HEK293 (cell line): Measurements from ENCODE around the gene ZMYM2.

ENCODE experiments used
- CTCF ChIP-seq: fragments of 450-650 bp; formaldehyde crosslinking; IDR thresholded peaks from 2 replicates; pipeline ENCODE4 v1.5.1; 2016; ENCODE audit warnings: missing biosample characterization, missing genetic modification characterization
- GLIS2 ChIP-seq: fragments of 450-650 bp; formaldehyde crosslinking; IDR thresholded peaks from 2 replicates; pipeline ENCODE4 v1.5.1; 2016; ENCODE audit warnings: missing biosample characterization, missing genetic modification characterization
- KLF8 ChIP-seq: fragments of 450-650 bp; formaldehyde crosslinking; IDR thresholded peaks from 2 replicates; pipeline ENCODE4 v1.5.1; 2016; ENCODE audit warnings: missing biosample characterization, missing genetic modification characterization
- PRDM4 ChIP-seq: fragments of 450-650 bp; formaldehyde crosslinking; IDR thresholded peaks from 2 replicates; pipeline ENCODE4 v1.5.1; 2017; ENCODE audit warnings: missing biosample characterization, missing genetic modification characterization
- REST ChIP-seq: fragments of 450-650 bp; formaldehyde crosslinking; IDR thresholded peaks from 2 replicates; pipeline ENCODE4 v1.5.1; 2016; ENCODE audit warnings: missing biosample characterization, missing genetic modification characterization
- SP2 ChIP-seq: fragments of 450-650 bp; formaldehyde crosslinking; IDR thresholded peaks from 2 replicates; pipeline ENCODE4 v1.5.1; 2016; ENCODE audit warnings: missing biosample characterization, missing genetic modification characterization
- YY2 ChIP-seq: fragments of 450-650 bp; formaldehyde crosslinking; IDR thresholded peaks from 2 replicates; pipeline ENCODE4 v1.5.1; 2016; ENCODE audit warnings: missing biosample characterization, missing genetic modification characterization
- ZBTB10 ChIP-seq: fragments of 450-650 bp; formaldehyde crosslinking; IDR thresholded peaks from 2 replicates; pipeline ENCODE4 v1.5.1; 2016; ENCODE audit warnings: missing biosample characterization, missing genetic modification characterization
- ZEB2 ChIP-seq: fragments of 450-650 bp; formaldehyde crosslinking; IDR thresholded peaks from 2 replicates; pipeline ENCODE4 v1.5.1; 2016; ENCODE audit warnings: missing biosample characterization, missing genetic modification characterization
- ZFP3 ChIP-seq: fragments of 450-650 bp; formaldehyde crosslinking; IDR thresholded peaks from 2 replicates; pipeline ENCODE4 v1.5.1; 2016; ENCODE audit warnings: low read depth, missing biosample characterization, missing genetic modification characterization
- ZNF19 ChIP-seq: fragments of 450-650 bp; formaldehyde crosslinking; IDR thresholded peaks from 2 replicates; pipeline ENCODE4; 2016; ENCODE audit warnings: missing biosample characterization, missing genetic modification characterization, low read depth
- ZNF2 ChIP-seq: fragments of 450-650 bp; formaldehyde crosslinking; IDR thresholded peaks from 2 replicates; pipeline ENCODE4 v1.5.1; 2016; ENCODE audit warnings: missing biosample characterization, missing genetic modification characterization
- ZNF311 ChIP-seq: fragments of 450-650 bp; formaldehyde crosslinking; IDR thresholded peaks from 2 replicates; pipeline ENCODE4 v1.5.1; 2017; ENCODE audit warnings: missing biosample characterization, missing genetic modification characterization, borderline replicate concordance
- ZNF324 ChIP-seq: fragments of 450-650 bp; formaldehyde crosslinking; IDR thresholded peaks from 2 replicates; pipeline ENCODE4 v1.5.1; 2016; ENCODE audit warnings: missing biosample characterization, missing genetic modification characterization
- ZNF341 ChIP-seq: fragments of 450-650 bp; formaldehyde crosslinking; IDR thresholded peaks from 2 replicates; pipeline ENCODE4; 2016; ENCODE audit warnings: low read depth, missing biosample characterization, missing genetic modification characterization
- ZNF354C ChIP-seq: fragments of 450-650 bp; formaldehyde crosslinking; IDR thresholded peaks from 2 replicates; pipeline ENCODE4 v1.5.1; 2016; ENCODE audit warnings: missing biosample characterization, missing genetic modification characterization, low read depth, borderline replicate concordance
- ZNF426 ChIP-seq: fragments of 450-650 bp; formaldehyde crosslinking; IDR thresholded peaks from 2 replicates; pipeline ENCODE4 v1.5.1; 2017; ENCODE audit warnings: missing biosample characterization, missing genetic modification characterization, mild to moderate bottlenecking, inconsistent platforms, moderate library complexity
- ZNF501 ChIP-seq: fragments of 450-650 bp; formaldehyde crosslinking; IDR thresholded peaks from 2 replicates; pipeline ENCODE4 v1.5.1; 2016; ENCODE audit warnings: missing biosample characterization, missing genetic modification characterization
- ZNF530 ChIP-seq: fragments of 450-650 bp; formaldehyde crosslinking; IDR thresholded peaks from 2 replicates; pipeline ENCODE4 v1.5.1; 2016; ENCODE audit warnings: low read depth, missing biosample characterization, missing genetic modification characterization
- ZNF76 ChIP-seq: fragments of 450-650 bp; formaldehyde crosslinking; IDR thresholded peaks from 2 replicates; pipeline ENCODE4; 2016; ENCODE audit warnings: low read depth, missing biosample characterization, missing genetic modification characterization, borderline replicate concordance
- TF ChIP-seq, protein P1 (sequence below): fragments of 450-650 bp; formaldehyde crosslinking; IDR thresholded peaks from 2 replicates; pipeline ENCODE4 v1.5.1; 2016; ENCODE audit warnings: missing biosample characterization, missing genetic modification characterization
- TF ChIP-seq, protein P2 (sequence below): fragments of 450-650 bp; formaldehyde crosslinking; IDR thresholded peaks from 2 replicates; pipeline ENCODE4 v1.5.1; 2016; ENCODE audit warnings: missing biosample characterization, missing genetic modification characterization
- TF ChIP-seq, protein P3 (sequence below): fragments of 450-650 bp; formaldehyde crosslinking; IDR thresholded peaks from 2 replicates; pipeline ENCODE4 v1.5.1; 2016; ENCODE audit warnings: missing biosample characterization, missing genetic modification characterization

The ZMYM2 gene

GRCh38 chr13:19959141-19959830, 759 bp downstream of the ZMYM2 start (continued):
- TF ChIP-seq, protein P1, sequence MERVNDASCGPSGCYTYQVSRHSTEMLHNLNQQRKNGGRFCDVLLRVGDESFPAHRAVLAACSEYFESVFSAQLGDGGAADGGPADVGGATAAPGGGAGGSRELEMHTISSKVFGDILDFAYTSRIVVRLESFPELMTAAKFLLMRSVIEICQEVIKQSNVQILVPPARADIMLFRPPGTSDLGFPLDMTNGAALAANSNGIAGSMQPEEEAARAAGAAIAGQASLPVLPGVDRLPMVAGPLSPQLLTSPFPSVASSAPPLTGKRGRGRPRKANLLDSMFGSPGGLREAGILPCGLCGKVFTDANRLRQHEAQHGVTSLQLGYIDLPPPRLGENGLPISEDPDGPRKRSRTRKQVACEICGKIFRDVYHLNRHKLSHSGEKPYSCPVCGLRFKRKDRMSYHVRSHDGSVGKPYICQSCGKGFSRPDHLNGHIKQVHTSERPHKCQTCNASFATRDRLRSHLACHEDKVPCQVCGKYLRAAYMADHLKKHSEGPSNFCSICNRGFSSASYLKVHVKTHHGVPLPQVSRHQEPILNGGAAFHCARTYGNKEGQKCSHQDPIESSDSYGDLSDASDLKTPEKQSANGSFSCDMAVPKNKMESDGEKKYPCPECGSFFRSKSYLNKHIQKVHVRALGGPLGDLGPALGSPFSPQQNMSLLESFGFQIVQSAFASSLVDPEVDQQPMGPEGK (tag by site-specific recombination) = peak; percentile 88
- TF ChIP-seq ZNF426 (tag by site-specific recombination) = no peak
- no peak for TF ChIP-seq ZFP3 (tag by site-specific recombination)
- TF ChIP-seq, protein P2, sequence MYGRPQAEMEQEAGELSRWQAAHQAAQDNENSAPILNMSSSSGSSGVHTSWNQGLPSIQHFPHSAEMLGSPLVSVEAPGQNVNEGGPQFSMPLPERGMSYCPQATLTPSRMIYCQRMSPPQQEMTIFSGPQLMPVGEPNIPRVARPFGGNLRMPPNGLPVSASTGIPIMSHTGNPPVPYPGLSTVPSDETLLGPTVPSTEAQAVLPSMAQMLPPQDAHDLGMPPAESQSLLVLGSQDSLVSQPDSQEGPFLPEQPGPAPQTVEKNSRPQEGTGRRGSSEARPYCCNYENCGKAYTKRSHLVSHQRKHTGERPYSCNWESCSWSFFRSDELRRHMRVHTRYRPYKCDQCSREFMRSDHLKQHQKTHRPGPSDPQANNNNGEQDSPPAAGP = no peak
- no peak for TF ChIP-seq REST
- no peak for TF ChIP-seq ZNF311 (tag by site-specific recombination)
- TF ChIP-seq PRDM4 (tag by site-specific recombination) = no peak
- peak; percentile 15; the same call in 1 of the 2 replicates for TF ChIP-seq ZNF501
- TF ChIP-seq YY2 (tag by site-specific recombination) = peak; percentile 69; the same call in 1 of the 2 replicates
- TF ChIP-seq SP2 (tag by site-specific recombination) = no peak; the same call in 1 of the 2 replicates
- TF ChIP-seq GLIS2 (tag by site-specific recombination) = peak; percentile 81
- TF ChIP-seq ZNF19 = no peak
- TF ChIP-seq KLF8 (tag by site-specific recombination) = peak; percentile 33; the same call in 1 of the 2 replicates
- TF ChIP-seq ZNF76 (tag by site-specific recombination) = 0 out of 2 replicates have a peak, but pooled peaks have one; percentile 7
- TF ChIP-seq CTCF (tag by site-specific recombination) = peak; percentile 67
- TF ChIP-seq ZNF530 (tag by site-specific recombination) = no peak
- TF ChIP-seq ZNF354C (tag by site-specific recombination) = no peak
- TF ChIP-seq ZBTB10 (tag by site-specific recombination) = peak; percentile 62
- peak; percentile 71 for TF ChIP-seq ZEB2
- peak; percentile 29; the same call in 1 of the 2 replicates for TF ChIP-seq ZNF2 (tag by site-specific recombination)
- TF ChIP-seq ZNF324 (tag by site-specific recombination) = 0 out of 2 replicates have a peak, but pooled peaks have one; percentile 38
- TF ChIP-seq, protein P3, sequence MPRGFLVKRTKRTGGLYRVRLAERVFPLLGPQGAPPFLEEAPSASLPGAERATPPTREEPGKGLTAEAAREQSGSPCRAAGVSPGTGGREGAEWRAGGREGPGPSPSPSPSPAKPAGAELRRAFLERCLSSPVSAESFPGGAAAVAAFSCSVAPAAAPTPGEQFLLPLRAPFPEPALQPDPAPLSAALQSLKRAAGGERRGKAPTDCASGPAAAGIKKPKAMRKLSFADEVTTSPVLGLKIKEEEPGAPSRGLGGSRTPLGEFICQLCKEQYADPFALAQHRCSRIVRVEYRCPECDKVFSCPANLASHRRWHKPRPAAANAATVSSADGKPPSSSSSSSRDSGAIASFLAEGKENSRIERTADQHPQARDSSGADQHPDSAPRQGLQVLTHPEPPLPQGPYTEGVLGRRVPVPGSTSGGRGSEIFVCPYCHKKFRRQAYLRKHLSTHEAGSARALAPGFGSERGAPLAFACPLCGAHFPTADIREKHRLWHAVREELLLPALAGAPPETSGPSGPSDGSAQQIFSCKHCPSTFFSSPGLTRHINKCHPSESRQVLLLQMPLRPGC (tag by site-specific recombination) = 0 out of 2 replicates have a peak, but pooled peaks have one; percentile 23
- peak; percentile 74 for TF ChIP-seq ZNF341
